Iris pigment epithelial cell (primary cell): Measurements from ENCODE around the gene KCTD21.

ENCODE experiments used
- DNase-seq: peaks from one replicate; pipeline ENCODE4 v3.0.0-alpha.2; 2011; ENCODE audit warnings: low read depth

KCTD21 gene

GRCh38 chr11:78139422-78140391 is 48.7 kb downstream of the KCTD21 start, which contains the start of gene ALG8:
TSS of gene ALG8 (minus strand) at chr11:78139626. CDS start at chr11:78139588, 38 bp downstream.
- DNase-seq = peak; percentile 97

DNA sequence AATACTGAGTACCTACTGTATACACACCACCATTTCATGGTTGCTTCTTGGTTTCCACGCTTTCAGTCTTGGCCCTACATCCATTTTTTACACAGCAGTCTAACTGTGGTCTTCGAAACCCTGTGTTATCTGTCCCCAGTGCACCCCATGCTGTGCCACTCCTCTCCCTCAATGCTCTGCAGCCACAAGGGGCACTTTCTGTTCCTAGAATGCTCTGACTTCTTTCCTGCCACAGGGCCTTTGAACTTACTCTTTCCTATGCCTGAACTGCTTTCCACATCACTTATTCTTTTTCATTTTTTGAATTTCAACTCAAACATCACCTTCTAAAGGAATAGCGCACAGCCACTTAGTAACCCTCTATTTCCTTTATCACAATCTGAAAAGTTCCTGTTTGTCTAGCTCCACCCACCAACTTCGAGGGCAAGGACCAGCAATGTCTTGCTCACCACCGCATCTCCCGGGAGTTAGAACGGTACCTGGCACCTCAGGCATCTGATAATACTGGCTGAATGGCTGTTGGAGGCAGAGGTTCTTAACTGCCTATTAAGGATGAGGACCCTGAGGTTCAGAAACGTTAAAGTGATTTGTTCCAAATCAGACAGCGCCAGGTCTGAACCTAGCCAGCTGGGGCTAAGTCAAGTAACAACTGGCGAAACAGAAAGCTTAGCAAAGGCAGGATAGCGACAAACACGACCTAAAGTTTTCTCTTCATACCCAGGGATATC is 49.6 kb downstream of the KCTD21 start:
- DNase-seq = peak; percentile 56

GRCh38 chr11:78138291-78138690 is 50.1 kb downstream of the KCTD21 start:
- DNase-seq = no peak

DNA sequence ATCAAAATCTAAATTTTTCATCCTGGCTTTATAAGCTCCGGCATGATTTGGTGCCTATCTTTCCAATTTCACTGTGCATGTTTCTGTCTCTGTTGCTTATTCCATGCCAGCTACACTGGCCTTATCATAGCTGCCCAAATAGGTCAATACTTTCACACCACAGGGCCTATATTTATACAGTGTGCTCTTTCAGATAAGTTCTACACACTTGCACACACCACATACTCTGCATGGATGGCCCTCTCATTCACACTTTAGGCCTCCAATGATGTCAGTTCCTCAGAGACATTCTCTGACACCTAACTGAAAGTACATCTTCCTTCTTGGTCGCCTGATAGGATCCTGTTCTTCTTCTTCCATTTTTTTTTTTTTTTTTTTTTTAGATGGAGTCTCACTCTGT is 56.0 kb downstream of the KCTD21 start:
- DNase-seq = no peak

GRCh38 chr11:78131956-78132355 is 56.5 kb downstream of the KCTD21 start:
- peak; percentile 29 for DNase-seq

- DNase-seq = no peak
Observed at GRCh38 chr11:78127403-78127802, 61.0 kb downstream of the KCTD21 start.
